ENCODE data around the gene PKD1L1.
A peak's percentile ranks its signal among the peaks of the same experiment; 100 is the strongest.

Gene PKD1L1

DNA sequence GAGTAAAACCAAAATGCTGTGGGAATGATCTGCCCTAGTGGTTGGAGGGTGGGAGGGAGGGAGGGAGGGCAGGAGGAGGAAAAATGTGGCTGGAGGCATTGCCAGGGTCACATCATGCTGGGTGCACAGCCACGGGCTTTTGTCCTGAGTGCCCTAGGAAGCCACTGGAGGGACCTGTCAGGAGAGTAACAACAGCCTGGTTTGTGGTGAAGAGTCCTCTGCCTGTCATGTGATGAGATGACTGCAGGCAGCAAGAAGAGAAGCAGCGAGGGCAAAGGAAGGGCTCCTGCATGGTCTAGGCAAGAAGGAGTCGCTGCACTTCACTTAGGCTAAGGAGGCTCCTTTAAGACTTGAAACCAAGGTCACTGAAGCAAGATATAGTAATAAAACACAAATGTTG lies 65.6 kb downstream of the PKD1L1 start:
- H3K27me3 ChIP-seq (replicated peaks; ENCODE audit: control insufficient read depth, insufficient read depth, low read length) = peaks cover 23% of the 10 kb centered on the region
- no peak overlapping the region for H3K9ac ChIP-seq (ENCODE audit: low read length)
- H3K4me1 ChIP-seq (ENCODE audit: control insufficient read depth, insufficient read depth, low read length) = peaks cover 9% of the 10 kb centered on the region
- DNase-seq (ENCODE audit: low read depth) = no peak
- no peak overlapping the region for H3K4me3 ChIP-seq (ENCODE audit: low read length)
- H3K36me3 ChIP-seq (ENCODE audit: control insufficient read depth, insufficient read depth, low read length, severe bottlenecking) = no peaks in the 10 kb centered on the region
- no peaks in the 10 kb centered on the region for H3K9me3 ChIP-seq (ENCODE audit: control insufficient read depth, low read length)

DNA sequence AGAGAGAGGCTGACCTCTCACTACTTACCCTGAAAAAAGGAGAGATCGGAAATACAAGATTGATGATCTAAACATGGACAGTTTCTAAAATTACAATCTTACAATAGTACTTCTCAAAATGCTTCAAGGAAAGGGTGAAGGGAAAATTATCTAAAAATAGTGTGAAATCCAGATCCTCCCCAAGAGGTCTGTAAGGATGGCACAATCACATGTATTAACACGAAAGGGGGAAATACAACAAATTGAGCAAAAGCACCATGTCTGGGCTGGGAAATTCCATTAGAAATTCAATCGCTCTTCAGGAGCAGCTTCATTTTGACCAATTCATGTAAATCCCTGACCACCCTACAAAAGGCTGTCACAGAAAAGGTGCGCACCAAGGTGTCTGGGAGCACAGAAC lies 67.0 kb downstream of the PKD1L1 start:
- DNase-seq (ENCODE audit: low read depth) = no peak
- peaks cover 24% of the 10 kb centered on the region for H3K27me3 ChIP-seq (replicated peaks; ENCODE audit: control insufficient read depth, insufficient read depth, low read length)
- no peaks in the 10 kb centered on the region for H3K9me3 ChIP-seq (ENCODE audit: control insufficient read depth, low read length)
- no peaks in the 10 kb centered on the region for H3K36me3 ChIP-seq (ENCODE audit: control insufficient read depth, insufficient read depth, low read length, severe bottlenecking)
- H3K4me3 ChIP-seq (ENCODE audit: low read length) = no peak overlapping the region
- peaks cover 9% of the 10 kb centered on the region for H3K4me1 ChIP-seq (ENCODE audit: control insufficient read depth, insufficient read depth, low read length)
- no peak overlapping the region for H3K9ac ChIP-seq (ENCODE audit: low read length)

DNA sequence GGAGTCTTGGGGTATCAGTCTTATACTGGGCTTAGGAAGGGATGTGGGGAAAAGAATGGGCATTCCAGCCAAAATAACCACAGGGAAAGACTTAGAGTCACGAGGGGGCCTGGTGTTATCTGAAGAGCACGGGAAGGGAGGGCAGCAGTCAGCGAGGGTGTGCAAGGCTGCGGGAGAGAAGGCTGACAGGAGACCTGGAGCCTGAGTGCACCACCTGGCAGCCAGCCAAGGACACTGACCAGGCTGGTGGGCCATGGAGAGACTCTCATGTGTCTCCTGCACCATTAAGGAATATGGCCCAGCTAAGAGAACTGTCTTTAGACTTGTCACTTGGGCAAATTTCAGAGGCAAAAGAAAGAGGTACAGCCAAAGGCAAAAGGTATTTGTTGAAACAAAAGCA lies 69.6 kb downstream of the PKD1L1 start:
- H3K4me1 ChIP-seq (ENCODE audit: control insufficient read depth, insufficient read depth, low read length) = peaks cover 9% of the 10 kb centered on the region
- peaks cover 8% of the 10 kb centered on the region for H3K27me3 ChIP-seq (replicated peaks; ENCODE audit: control insufficient read depth, insufficient read depth, low read length)
- H3K4me3 ChIP-seq (ENCODE audit: low read length) = no peak overlapping the region
- no peak overlapping the region for H3K9ac ChIP-seq (ENCODE audit: low read length)
- DNase-seq (ENCODE audit: low read depth) = no peak
- H3K36me3 ChIP-seq (ENCODE audit: control insufficient read depth, insufficient read depth, low read length, severe bottlenecking) = no peaks in the 10 kb centered on the region
- no peaks in the 10 kb centered on the region for H3K9me3 ChIP-seq (ENCODE audit: control insufficient read depth, low read length)

- Histone ChIP-seq H3K36me3 (ENCODE audit: control insufficient read depth, insufficient read depth, low read length, severe bottlenecking) (no peaks in the 10 kb centered on the region), H3K4me3 (ENCODE audit: low read length) (no peak overlapping the region), H3K9me3 (ENCODE audit: control insufficient read depth, low read length) (no peaks in the 10 kb centered on the region), H3K9ac (ENCODE audit: low read length) (no peak overlapping the region), H3K27me3 (replicated peaks; ENCODE audit: control insufficient read depth, insufficient read depth, low read length) (peaks cover 8% of the 10 kb centered on the region), H3K4me1 (ENCODE audit: control insufficient read depth, insufficient read depth, low read length) (no peaks in the 10 kb centered on the region)
- DNase-seq (ENCODE audit: low read depth) = no peak
Observed at GRCh38 chr7:47877336-47877735, 70.9 kb downstream of the PKD1L1 start.

- no peaks in the 10 kb centered on the region for H3K36me3 ChIP-seq (ENCODE audit: control insufficient read depth, insufficient read depth, low read length, severe bottlenecking)
- H3K4me1 ChIP-seq (ENCODE audit: control insufficient read depth, insufficient read depth, low read length) = no peaks in the 10 kb centered on the region
- H3K27me3 ChIP-seq (replicated peaks; ENCODE audit: control insufficient read depth, insufficient read depth, low read length) = peaks cover 6% of the 10 kb centered on the region
- DNase-seq (ENCODE audit: low read depth) = no peak
- no peaks in the 10 kb centered on the region for H3K9me3 ChIP-seq (ENCODE audit: control insufficient read depth, low read length)
- H3K9ac ChIP-seq (ENCODE audit: low read length) = no peak overlapping the region
- H3K4me3 ChIP-seq (ENCODE audit: low read length) = no peak overlapping the region
Observed at GRCh38 chr7:47875998-47876744, 72.1 kb downstream of the PKD1L1 start.

DNA sequence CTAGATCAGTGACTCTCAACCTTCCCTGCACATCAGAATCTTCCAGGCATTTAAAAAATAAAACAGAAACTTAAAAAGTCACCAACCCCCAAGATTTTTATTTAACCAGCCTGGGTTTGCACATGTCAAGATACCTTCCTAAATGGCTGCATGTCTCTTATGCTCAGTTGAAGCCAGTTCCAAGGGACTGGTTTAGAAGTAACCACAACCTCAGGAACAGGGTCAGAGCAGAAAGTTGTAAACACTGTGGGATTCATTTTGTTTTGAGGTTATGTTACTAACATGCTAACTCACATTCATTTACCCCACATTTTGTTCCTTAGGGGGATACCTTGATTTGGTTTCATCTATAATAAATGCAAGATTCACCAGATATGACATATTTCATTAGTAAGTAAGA lies 72.9 kb downstream of the PKD1L1 start:
- peaks cover 6% of the 10 kb centered on the region for H3K27me3 ChIP-seq (replicated peaks; ENCODE audit: control insufficient read depth, insufficient read depth, low read length)
- H3K9me3 ChIP-seq (ENCODE audit: control insufficient read depth, low read length) = no peaks in the 10 kb centered on the region
- no peaks in the 10 kb centered on the region for H3K4me1 ChIP-seq (ENCODE audit: control insufficient read depth, insufficient read depth, low read length)
- H3K9ac ChIP-seq (ENCODE audit: low read length) = no peak overlapping the region
- no peaks in the 10 kb centered on the region for H3K36me3 ChIP-seq (ENCODE audit: control insufficient read depth, insufficient read depth, low read length, severe bottlenecking)
- DNase-seq (ENCODE audit: low read depth) = no peak
- H3K4me3 ChIP-seq (ENCODE audit: low read length) = no peak overlapping the region

DNA sequence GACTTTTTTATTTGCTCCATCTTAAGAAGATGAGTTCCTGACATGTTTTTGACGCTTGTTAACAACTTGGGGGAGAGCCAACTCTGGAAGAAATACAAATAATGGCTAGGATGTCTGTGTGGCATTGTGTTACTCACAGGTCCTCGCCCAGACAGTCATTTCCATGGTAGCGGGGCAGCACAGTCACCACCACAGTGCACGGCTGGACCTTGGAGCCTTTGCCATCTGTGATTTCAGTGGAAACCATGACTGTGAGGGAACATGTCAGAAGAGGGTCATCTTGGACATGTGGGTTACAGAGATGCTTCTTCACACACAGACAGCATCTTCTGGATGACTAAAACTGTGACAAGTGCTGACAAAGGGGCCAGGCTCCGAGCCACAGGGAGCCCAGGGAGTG lies 74.5 kb downstream of the PKD1L1 start:
- Histone ChIP-seq H3K9me3 (ENCODE audit: control insufficient read depth, low read length) (no peaks in the 10 kb centered on the region), H3K4me1 (ENCODE audit: control insufficient read depth, insufficient read depth, low read length) (no peaks in the 10 kb centered on the region), H3K36me3 (ENCODE audit: control insufficient read depth, insufficient read depth, low read length, severe bottlenecking) (no peaks in the 10 kb centered on the region), H3K4me3 (ENCODE audit: low read length) (no peak overlapping the region), H3K27me3 (replicated peaks; ENCODE audit: control insufficient read depth, insufficient read depth, low read length) (peaks cover 6% of the 10 kb centered on the region), H3K9ac (ENCODE audit: low read length) (no peak overlapping the region)
- peak; percentile 24 for DNase-seq (ENCODE audit: low read depth)

GRCh38 chr7:47867286-47867685 lies 81.0 kb downstream of the PKD1L1 start:
- Histone ChIP-seq H3K36me3 (ENCODE audit: control insufficient read depth, insufficient read depth, low read length, severe bottlenecking) (no peaks in the 10 kb centered on the region), H3K27me3 (replicated peaks; ENCODE audit: control insufficient read depth, insufficient read depth, low read length) (peaks cover 15% of the 10 kb centered on the region), H3K9me3 (ENCODE audit: control insufficient read depth, low read length) (no peaks in the 10 kb centered on the region), H3K9ac (ENCODE audit: low read length) (no peak overlapping the region), H3K4me1 (ENCODE audit: control insufficient read depth, insufficient read depth, low read length) (no peaks in the 10 kb centered on the region), H3K4me3 (ENCODE audit: low read length) (no peak overlapping the region)
- DNase-seq (ENCODE audit: low read depth) = no peak

DNA sequence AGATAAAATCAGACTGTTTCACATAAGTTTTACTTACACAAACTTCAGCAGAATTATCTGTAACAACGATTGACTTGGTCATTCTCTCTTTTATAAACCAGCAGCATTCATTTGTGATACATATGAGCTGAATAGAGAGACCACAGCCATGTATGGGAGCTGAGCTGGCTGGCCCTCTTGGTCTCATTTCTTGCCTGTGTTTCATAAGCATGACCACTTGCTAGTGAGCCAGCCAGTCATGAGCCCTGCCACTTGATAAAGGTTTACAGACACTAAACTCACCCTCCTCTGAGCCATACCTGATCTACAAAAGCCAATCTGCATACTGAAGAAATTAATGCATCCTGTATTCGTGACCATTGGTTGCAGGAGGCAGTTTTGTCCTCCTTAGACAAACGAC lies 82.1 kb downstream of the PKD1L1 start:
- Histone ChIP-seq H3K36me3 (ENCODE audit: control insufficient read depth, insufficient read depth, low read length, severe bottlenecking) (no peaks in the 10 kb centered on the region), H3K4me3 (ENCODE audit: low read length) (no peak overlapping the region), H3K9me3 (ENCODE audit: control insufficient read depth, low read length) (no peaks in the 10 kb centered on the region), H3K4me1 (ENCODE audit: control insufficient read depth, insufficient read depth, low read length) (no peaks in the 10 kb centered on the region), H3K27me3 (replicated peaks; ENCODE audit: control insufficient read depth, insufficient read depth, low read length) (peaks cover 19% of the 10 kb centered on the region), H3K9ac (ENCODE audit: low read length) (no peak overlapping the region)
- no peak for DNase-seq (ENCODE audit: low read depth)

- Histone ChIP-seq H3K9ac (ENCODE audit: low read length) (no peak overlapping the region), H3K4me1 (ENCODE audit: control insufficient read depth, insufficient read depth, low read length) (no peaks in the 10 kb centered on the region), H3K36me3 (ENCODE audit: control insufficient read depth, insufficient read depth, low read length, severe bottlenecking) (no peaks in the 10 kb centered on the region), H3K9me3 (ENCODE audit: control insufficient read depth, low read length) (no peaks in the 10 kb centered on the region), H3K4me3 (ENCODE audit: low read length) (no peak overlapping the region), H3K27me3 (replicated peaks; ENCODE audit: control insufficient read depth, insufficient read depth, low read length) (no peaks in the 10 kb centered on the region)
- no peak for DNase-seq (ENCODE audit: low read depth)
Observed at GRCh38 chr7:47852330-47853245, 95.7 kb downstream of the PKD1L1 start.

DNA sequence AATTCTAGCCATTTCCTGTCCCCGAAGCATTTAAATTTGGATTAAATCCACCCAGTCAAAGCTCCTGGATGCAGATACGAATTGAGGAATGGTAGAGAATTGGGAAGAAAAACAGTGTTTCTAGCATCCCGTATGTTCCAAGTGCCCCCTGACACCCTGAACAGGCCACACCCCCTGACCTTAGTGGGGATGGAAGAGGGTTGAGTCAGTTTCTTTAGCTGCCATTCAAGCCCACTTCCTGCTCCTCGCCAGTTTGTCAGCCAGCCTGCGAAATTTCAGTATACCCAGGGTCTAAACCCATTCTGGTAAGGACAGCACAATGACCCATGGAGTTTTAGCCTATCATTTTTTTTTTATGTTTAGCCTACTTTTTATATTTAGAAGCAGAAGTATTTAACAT lies 101.1 kb downstream of the PKD1L1 start:
- H3K9ac ChIP-seq (ENCODE audit: low read length) = no peak overlapping the region
- H3K9me3 ChIP-seq (ENCODE audit: control insufficient read depth, low read length) = no peaks in the 10 kb centered on the region
- H3K4me1 ChIP-seq (ENCODE audit: control insufficient read depth, insufficient read depth, low read length) = peaks cover 4% of the 10 kb centered on the region
- no peak for DNase-seq (ENCODE audit: low read depth)
- H3K36me3 ChIP-seq (ENCODE audit: control insufficient read depth, insufficient read depth, low read length, severe bottlenecking) = no peaks in the 10 kb centered on the region
- H3K4me3 ChIP-seq (ENCODE audit: low read length) = no peak overlapping the region
- no peaks in the 10 kb centered on the region for H3K27me3 ChIP-seq (replicated peaks; ENCODE audit: control insufficient read depth, insufficient read depth, low read length)
